HG03280 (cell line): Measurements from ENCODE around the gene ITGAV.

ENCODE experiments used
- ATAC-seq: cut with Tn5 transposase; IDR thresholded peaks from one replicate; pipeline ENCODE4 v1.9.1; 2021; ENCODE audit warnings: mild to moderate bottlenecking, moderate library complexity; ENCODE audit not compliant: unreplicated experiment

The ITGAV gene

DNA sequence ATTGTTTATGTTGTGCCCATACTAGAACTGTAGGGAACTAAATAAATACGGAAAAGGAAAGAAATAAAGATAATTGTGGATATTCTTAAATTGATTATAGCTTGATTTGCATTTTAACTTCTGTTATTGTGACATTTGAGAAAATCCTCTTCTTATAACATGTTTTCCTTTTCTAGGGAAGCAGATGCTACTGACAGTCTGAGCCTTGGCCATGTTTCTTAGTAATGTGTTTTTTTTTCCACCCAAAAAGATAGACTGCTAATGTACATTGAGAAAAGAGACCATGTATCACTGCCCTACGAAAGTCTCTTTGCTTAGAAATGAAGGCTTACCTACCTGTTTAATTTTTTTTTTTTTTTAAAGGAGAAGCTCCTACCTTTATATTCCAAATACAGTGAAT lies 22.2 kb downstream of the ITGAV start:
- no peak for ATAC-seq

DNA sequence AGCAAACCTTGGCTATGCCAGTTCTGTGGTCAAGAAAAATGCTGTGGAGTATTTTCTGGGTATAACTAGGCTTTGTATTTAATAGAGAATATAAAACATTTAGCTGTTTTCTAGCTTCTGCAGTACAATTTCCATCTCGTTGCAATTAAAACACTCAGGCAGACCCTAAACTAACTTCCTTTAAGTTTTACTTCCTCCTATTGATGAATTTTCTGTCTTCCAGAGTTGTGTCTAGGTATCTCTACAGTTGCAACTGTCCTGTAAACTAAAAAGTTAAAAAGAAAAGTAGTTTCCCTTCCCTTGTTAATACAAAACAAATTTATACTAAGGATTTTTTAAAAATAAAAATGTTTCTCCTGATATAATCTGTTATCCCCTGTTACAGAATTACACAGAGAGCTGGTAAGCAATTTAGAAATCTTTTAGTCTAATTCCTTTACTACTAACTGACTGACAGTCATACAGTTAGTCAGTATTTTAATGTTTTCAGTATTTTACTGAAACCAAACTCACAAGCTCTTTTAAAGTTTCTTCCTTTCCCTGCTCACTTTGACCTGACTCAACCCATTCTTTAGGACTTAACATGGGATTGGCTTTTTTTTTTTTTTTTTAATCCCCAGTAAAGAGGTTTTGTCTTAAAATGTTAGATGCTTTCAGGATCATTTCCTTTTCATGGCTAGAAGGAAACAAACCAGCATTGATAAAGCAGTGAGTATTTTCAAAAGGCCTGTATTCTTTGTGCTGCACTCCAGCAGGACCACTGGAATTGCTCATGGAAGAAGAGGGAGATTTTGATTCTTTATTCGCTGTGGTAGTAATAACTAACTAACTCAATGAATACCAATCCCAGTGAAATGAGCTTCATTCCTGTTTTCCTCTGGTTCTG lies 22.9 kb downstream of the ITGAV start:
- no peak for ATAC-seq

- ATAC-seq, result no peak
Observed at GRCh38 chr2:186614373-186614772, 24.5 kb downstream of the ITGAV start.

DNA sequence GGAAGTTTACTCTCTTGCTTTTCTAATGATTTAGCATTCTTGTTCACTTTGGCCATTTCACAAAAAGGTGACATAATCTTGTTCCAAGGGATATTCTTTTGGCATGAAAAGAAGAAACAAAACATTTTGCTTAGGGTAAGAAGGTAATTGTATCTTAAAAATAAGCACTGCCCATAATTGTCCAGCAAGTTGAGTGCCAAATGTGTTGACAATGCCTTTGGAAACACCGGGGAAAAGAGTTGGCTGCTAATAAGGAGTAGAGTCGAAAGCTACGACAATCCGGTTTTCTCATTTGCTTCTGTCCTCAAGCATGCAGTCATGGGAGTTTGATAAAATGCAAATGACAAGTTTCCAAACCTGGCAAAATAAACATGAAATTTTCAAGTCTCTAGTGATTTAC lies 27.3 kb downstream of the ITGAV start:
- no peak for ATAC-seq

- ATAC-seq, result no peak
Observed at GRCh38 chr2:186617771-186618170, 27.9 kb downstream of the ITGAV start.

DNA sequence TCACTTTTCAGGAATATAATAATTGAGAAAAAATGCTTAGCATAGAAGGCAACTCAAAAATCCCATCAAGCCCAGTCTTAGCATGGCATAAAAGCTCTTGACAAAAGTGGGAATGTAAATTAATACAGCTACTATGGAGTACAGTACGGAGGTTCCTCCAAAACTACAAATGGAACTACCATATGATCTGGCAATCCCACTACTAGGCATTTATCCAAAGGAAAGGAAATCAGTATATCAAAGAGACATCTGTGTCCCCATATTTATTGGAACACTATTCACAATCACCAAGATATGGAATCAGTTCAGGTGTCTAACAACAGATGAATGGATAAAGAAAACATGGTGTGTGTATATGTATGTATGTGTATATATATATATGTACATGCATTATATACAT lies 28.8 kb downstream of the ITGAV start:
- ATAC-seq, result no peak

- ATAC-seq, result no peak
Observed at GRCh38 chr2:186623084-186623483, 33.2 kb downstream of the ITGAV start.

DNA sequence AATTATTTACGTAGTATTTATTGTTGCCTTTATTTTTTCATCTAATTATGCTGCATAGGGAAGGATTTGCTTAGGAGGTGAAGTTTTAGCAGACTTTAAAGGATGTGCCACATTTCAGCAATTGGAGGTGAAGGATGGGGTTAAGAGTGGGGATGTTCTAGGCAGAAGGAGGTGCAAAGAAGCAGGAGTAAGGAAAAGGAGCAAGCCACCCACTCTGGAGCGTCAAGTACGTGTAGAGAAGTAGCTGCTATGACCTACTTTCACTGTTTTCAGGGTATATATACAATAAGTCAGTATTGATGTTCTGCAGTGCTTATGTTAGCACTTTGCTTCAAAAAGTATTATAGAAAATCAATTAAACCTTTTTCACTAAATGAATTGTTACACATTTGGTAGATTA lies 34.4 kb downstream of the ITGAV start:
- no peak for ATAC-seq

DNA sequence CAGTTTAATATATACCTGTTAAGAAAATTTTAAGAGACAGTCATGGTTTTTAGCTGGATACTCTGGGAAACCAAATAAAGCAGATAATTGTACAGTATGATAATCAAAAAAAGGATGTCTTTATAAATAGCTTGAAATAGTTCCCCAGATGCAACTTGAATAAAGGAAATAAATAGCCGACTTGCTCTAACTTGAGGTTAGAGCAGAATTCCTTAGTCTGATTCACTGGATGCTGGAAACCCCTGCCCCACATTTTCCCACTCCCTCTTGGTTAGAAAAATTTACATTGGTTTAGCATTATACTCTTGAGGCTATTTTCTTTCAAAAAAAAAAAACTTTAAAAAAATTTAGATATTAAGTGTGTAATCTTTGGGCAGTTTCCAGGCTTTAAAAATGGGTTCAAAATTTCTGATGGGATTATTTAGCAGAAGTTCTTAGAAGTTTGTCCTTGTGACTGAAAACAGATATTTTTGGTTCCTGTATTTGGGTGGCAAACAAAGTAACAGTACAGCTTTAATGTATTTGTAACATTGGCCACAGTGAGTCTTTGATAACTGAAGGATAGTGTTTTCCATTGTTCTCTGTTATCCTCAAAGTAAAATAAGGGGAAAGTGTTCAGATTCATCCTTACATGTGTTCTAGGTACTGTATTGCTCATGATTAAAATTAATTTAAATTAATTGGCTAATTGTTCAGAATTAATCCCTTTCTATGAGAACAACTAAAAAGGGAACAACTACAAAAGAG lies 39.6 kb downstream of the ITGAV start:
- ATAC-seq, result no peak

DNA sequence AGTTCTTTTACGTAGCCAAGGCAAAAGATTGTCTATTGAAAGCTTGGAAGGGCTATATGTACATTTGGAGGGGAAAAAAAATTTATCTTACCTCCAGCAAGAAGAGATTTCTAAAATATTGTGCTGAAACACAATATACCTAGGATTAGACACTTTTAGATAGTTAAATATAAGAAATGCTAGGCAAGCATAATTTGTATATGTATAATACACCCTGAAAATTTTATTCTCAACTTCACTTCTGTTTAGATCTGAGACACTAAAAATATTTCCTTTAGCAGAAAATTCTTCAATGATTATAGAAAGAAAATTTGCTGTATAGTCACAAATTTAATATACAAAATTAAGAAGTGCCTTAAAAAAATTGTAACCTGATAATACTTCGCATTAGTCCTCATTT lies 42.6 kb downstream of the ITGAV start:
- ATAC-seq, result no peak

- ATAC-seq, result no peak
Observed at GRCh38 chr2:186634701-186635100, 44.8 kb downstream of the ITGAV start.

DNA sequence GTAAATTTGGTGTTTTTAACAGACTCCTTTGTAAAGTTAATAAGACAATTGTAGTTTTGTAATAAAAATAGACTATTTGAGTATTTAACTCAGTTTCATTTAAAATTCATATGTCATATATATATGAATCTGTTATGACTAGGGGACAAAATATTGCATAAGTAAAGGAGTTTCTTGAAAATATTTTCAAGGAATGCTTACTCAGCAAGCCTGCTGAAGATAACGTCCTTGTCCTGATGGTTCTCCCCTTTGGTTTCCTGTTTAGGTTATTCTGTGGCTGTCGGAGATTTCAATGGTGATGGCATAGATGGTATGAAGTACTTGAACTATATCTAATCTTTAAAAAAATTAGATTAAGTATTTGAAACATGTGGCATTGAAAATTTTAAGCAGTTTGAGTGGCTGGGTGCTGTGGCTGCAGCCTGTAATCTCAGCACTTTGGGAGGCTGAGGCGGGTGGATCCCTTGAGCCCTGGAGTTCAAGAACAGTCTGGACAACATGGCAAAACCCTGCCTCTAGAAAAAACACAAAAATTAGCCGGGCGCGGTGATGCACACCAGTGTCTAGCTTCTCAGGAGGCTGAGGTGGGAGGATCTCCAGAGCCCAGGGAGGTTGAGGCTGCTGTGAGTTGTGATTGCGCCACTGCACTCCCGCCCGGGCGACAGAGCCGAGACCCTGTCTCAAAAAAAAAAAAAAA lies 47.1 kb downstream of the ITGAV start:
- no peak for ATAC-seq

- ATAC-seq, result no peak
Observed at GRCh38 chr2:186637497-186637800, 47.6 kb downstream of the ITGAV start.

GRCh38 chr2:186639939-186640338 lies 50.1 kb downstream of the ITGAV start:
- ATAC-seq, result peak; percentile 45

DNA sequence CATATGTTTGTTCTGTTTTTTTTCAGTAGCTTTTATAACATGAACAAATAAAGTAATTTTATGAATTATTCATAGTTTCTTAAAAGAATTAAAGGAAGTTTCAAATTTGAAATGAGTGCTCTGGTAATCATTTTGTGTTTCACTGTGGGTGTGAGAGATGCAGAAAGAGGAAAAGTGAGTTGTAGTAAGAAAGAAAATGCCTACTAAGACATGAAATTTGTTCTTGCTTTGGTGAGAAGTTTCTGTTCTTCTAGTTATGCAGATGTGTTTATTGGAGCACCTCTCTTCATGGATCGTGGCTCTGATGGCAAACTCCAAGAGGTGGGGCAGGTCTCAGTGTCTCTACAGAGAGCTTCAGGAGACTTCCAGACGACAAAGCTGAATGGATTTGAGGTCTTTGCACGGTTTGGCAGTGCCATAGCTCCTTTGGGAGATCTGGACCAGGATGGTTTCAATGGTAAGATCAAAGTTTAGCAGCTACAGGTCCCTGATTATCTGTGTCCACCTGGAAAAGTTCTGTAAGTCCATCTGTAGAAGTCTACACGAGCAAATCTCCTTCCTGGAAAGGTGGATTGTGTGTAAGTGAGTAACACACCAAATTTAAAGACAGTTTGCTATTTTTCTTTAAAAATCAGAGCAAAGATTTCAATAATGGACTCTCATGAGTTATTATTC lies 51.4 kb downstream of the ITGAV start:
- peak; percentile 15 for ATAC-seq

DNA sequence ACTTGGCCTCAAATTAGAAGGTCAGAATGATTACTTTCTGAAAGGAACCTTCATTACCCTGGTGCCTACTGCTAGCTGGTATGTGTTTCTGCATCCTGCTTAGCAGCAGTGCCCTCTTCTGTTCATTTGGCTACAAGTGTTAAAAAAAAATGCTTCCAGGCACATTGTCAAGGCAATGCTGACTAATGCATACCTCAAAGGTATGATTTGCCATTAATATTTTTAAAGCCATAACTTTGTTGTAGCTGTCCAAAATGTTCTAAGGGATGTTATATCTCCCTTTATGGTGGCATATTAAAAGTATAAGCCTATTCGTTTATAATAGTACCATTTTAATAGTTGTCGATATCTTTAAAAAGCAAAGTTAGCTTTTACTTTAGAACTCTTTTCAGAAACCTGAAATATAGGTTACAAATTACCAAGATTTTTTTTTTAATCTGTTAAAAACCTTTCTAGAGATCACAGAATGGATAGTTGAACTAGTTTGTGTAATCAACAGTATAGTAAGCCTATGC lies 52.0 kb downstream of the ITGAV start:
- peak; percentile 84 for ATAC-seq

DNA sequence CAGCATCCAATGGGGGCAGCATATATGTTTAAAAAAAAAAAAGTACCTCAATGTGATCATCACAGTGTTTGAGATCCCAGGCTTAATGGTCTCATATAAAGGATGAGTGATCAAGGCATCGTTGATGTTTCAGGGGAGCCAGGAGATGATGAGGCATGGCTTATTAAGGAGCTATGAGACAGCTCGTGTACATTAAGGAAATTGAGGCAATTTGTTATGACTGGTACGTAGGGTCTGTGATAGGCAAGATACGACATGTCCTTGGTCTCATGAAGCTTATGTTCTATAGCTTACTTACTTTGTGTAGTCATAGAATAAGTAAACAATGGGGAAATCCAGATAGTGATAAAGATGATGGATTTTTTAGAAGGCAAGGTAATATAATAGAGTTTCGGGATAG lies 54.9 kb downstream of the ITGAV start:
- no peak for ATAC-seq

GRCh38 chr2:186645999-186646398 lies 56.1 kb downstream of the ITGAV start:
- ATAC-seq, result no peak

DNA sequence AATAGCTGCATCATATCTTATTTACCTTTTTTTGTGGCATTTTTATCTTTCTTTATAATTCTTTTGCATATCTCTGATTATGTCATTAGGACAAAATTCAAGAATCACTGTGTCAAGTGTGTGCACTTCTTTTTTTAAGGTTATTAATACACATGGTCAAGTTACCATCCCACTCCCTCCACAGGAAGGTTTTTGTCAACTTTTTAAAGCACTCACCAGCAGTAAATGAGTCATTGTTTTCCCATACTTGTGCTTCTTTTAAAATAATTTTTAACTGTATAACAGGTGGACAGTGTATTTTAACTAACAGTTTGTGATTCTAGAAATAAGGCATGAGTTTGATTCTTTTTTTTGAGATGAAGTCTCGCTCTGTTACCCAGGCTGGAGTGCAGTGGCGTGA lies 58.3 kb downstream of the ITGAV start:
- no peak for ATAC-seq

DNA sequence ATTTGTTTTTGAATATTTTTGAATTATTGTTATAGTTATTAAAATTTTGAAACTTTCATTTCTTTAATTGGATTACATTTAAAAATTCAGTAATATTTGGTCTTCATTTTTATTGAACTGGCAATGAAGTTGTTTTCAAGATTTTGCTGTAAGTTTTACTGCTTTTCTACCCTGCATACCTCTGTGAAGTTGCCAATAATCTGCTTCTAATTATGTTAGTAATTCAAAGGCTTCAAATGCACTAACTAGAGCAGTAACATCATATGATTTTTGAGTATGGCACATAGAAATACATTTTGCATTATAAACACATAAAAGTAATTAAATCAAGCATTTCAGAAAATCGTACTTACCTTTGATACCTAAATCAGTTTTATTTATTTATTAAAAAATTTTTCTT lies 63.7 kb downstream of the ITGAV start:
- no peak for ATAC-seq

DNA sequence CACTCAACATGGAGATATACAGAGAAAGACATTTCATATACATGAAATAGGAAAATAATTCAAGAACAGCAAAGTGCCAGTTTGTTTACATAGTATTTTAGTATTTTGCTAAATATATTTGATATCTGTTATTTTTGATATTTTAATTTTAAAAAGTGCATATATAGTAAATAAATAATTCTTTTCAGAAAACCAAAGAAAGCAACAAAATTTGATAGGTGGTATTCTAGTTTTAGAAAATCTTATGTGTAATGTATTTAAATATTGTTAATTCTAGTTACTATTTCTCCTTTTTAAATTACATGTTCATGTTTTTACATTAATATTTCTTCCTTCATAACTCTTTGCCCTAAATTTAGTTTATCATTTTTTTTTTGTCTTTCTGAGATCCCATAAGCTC lies 69.5 kb downstream of the ITGAV start:
- ATAC-seq, result no peak
